GM23338 (cell line): ENCODE measurements around the gene RNF26.

Experiments
- CREB1 ChIP-seq: fragments of 250-450 bp; sonication (Bioruptor Pico); IDR thresholded peaks from 2 replicates; pipeline ENCODE4 v1.5.0; 2020; ENCODE audit warnings: low read depth, mild to moderate bottlenecking, moderate library complexity
- CTCF ChIP-seq, 2 experiments: fragments of 200-600 bp in 1 of 2; sonication (generic) in 1 of 2; conservative IDR thresholded peaks; 2 replicates each; pipeline versions ENCODE4 v1.5.1 to v1.6.1; 2016 to 2017; ENCODE audit warnings: antibody characterized with exemption in 2 of 2, low read depth in 2 of 2, mild to moderate bottlenecking in 2 of 2, moderate library complexity in 1 of 2
- EZH2 ChIP-seq: fragments of 200-600 bp; sonication (generic); IDR thresholded peaks from one replicate; pipeline ENCODE4 v1.8.0; 2017; ENCODE audit warnings: antibody characterized with exemption, mild to moderate bottlenecking, low read depth; ENCODE audit not compliant: unreplicated experiment
- EZH2phosphoT487 ChIP-seq: fragments of 200-600 bp; sonication (generic); IDR thresholded peaks from one replicate; pipeline ENCODE4 v1.8.1; 2018; ENCODE audit warnings: antibody characterized with exemption; ENCODE audit not compliant: unreplicated experiment
- POLR2AphosphoS5 ChIP-seq: IDR thresholded peaks from 2 replicates; pipeline ENCODE4 v1.6.1; 2016; ENCODE audit warnings: antibody characterized with exemption, low read depth
- ZNF331 ChIP-seq: fragments of 250-450 bp; sonication (Bioruptor Pico); IDR thresholded peaks from 2 replicates; pipeline ENCODE4 v1.5.0; 2020; ENCODE audit warnings: low read depth, mild to moderate bottlenecking, moderate library complexity

- TF ChIP-seq CTCF (conservative IDR thresholded peaks at IDR 0.05; ENCODE audit: low read depth in 2 of 2), result no peak
- no peak for TF ChIP-seq POLR2AphosphoS5
- no peak for TF ChIP-seq EZH2phosphoT487
- no peak for TF ChIP-seq ZNF331 (CRISPR knock-in tag)
- no peak for TF ChIP-seq CREB1 (CRISPR knock-in tag)
- no peak for TF ChIP-seq EZH2
Measured at GRCh38 chr11:119372260-119373058, 38.1 kb downstream of the RNF26 start.
